ENCODE results near the gene H3-3A. TPM values are rescaled to one million over a fixed set of nuclear protein-coding genes. Genes with fewer than 3 reads are reported as not detected.

The H3-3A gene
- total RNA-seq, 2 donors from 2014 or later: 244 to 279 TPM

DNA sequence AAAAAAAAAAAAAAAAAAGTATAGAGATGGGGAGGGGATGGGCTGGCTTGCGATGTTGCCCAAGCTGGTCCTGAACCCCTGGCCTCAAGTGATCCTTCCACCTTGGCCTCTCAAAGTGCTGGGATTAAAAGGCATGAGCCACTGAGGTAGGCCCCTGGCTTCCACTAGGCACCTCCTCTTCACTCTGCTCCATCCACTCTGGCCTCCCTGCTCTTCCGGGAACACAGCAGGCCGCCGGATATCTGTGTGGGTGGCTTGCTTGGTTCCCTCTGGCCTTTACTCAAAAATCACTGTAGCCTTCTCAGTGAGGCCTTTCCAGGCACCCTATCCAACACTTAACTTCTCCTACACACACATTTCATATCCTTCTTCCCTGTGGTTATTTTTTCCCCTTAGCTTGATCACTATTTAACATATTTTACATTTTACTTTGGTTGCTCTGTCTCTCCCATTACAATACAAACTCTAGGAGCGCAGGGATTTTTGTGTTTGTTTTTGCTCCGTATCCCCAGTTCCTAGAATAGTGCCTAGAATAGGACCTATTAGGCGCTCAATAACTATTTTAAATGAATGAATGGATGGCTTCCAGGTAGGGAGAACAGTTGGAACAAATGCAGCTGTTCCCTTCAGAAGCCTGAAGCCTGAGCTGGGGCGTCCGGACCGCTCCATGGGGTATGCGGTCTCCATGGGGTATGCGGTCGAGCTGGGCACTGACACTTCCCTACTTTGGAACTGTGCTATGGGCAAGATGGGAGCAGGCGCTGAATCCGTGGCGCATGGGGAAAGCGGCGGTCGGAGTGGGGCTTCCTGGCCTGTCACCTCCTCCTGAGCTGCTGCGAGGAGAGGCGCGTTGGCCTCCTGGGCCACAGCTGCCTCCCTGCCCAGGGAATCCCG, 46.7 kb downstream of the H3-3A start:
- TF ChIP-seq, protein P1, sequence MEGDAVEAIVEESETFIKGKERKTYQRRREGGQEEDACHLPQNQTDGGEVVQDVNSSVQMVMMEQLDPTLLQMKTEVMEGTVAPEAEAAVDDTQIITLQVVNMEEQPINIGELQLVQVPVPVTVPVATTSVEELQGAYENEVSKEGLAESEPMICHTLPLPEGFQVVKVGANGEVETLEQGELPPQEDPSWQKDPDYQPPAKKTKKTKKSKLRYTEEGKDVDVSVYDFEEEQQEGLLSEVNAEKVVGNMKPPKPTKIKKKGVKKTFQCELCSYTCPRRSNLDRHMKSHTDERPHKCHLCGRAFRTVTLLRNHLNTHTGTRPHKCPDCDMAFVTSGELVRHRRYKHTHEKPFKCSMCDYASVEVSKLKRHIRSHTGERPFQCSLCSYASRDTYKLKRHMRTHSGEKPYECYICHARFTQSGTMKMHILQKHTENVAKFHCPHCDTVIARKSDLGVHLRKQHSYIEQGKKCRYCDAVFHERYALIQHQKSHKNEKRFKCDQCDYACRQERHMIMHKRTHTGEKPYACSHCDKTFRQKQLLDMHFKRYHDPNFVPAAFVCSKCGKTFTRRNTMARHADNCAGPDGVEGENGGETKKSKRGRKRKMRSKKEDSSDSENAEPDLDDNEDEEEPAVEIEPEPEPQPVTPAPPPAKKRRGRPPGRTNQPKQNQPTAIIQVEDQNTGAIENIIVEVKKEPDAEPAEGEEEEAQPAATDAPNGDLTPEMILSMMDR (IDR thresholded peaks at IDR 0.05): no peak
- H3K36me3 ChIP-seq: no peaks in the 10 kb centered on the region
- peak overlapping the region; percentile 46 to 77 for H3K4me3 ChIP-seq
- peak; percentile 65 for DNase-seq (ENCODE audit: low spot score)
- no peaks in the 10 kb centered on the region for H3K27me3 ChIP-seq
- no peaks in the 10 kb centered on the region for H3K9me3 ChIP-seq
- peaks cover 0 to 28% of the 10 kb centered on the region in 2 donors for H3K4me1 ChIP-seq
- H3K27ac ChIP-seq: peak overlapping the region; percentile 98 to 99

DNA sequence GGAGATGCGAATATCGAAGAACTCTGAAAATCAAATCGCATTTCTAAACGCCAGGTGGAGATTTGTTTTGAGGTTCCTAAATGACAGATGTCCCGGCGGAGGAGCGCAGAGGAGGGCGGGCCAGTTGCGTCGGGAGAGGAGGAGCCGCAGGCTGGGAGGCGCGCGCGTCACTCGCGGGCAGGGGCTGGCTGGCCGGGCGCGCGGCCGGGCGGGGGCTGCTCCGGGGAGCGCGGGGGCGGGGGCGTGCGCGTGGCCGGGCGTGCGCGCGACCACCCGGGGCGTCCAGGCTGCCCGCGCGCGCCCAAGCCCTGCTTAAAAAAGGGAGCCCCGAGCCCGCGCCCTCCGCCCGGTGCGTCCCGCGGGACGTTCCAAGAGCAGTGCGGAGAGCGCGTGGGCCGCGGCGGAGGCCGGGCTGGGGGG, 47.3 kb downstream of the H3-3A start:
- DNase-seq (ENCODE audit: low spot score): peak; percentile 91
- TF ChIP-seq, protein P1 (IDR thresholded peaks at IDR 0.05): no peak
- H3K36me3 ChIP-seq: no peaks in the 10 kb centered on the region
- no peaks in the 10 kb centered on the region for H3K9me3 ChIP-seq
- no peaks in the 10 kb centered on the region for H3K27me3 ChIP-seq
- peak overlapping the region; percentile 98 to 99 for H3K27ac ChIP-seq
- H3K4me3 ChIP-seq: peak overlapping the region; percentile 63 to 77
- peaks cover 0 to 28% of the 10 kb centered on the region in 2 donors for H3K4me1 ChIP-seq

DNA sequence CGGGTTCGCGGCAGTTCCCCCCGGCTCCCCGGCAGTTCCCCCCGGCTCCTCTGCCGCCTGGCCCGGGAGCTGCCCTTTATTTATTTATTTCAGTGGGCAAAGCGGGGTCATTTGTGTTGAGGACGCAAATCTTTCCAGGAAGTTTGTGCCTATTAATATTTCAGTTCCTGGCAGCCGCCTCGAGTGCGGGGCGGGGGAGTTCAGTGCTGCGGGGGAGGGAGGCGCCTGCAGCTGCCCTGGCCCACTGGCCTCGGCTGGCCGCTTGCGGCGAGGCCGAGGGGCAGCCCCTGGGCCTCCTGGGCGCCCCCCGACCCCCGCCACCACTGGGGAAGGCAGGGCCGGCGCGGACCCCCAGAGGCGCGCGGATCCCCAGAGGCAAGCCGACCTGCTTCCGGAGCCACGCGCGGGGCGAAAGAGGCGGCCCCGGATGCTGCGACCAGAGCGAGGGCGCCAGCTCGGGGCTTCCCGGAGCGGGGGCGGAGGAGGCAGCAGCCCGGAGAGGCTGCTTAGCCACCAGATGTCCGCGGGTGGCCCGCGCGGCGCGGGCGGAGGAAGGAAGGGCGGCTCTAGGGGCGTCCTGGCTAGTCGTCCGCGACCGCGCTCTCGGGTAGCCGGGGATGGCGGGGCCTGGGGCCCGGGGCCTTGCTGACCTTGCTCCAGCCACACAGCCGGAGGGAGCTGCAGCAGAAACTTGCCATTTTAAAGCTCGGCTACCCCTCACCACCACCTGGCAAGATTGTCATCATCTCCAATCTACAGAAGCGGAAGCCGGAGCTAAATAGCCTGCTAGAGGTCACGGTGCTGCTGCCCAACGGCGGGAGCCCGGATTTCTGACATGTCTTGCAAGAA, 48.0 kb downstream of the H3-3A start:
- TF ChIP-seq, protein P1 (IDR thresholded peaks at IDR 0.05): peak in 1 of 2 donors; percentile 17
- Histone ChIP-seq H3K27ac (peak overlapping the region; percentile 98 to 99), H3K4me1 (peaks cover 0 to 28% of the 10 kb centered on the region in 2 donors), H3K9me3 (no peaks in the 10 kb centered on the region), H3K36me3 (no peaks in the 10 kb centered on the region), H3K4me3 (peak overlapping the region; percentile 63 to 77), H3K27me3 (no peaks in the 10 kb centered on the region)
- peak; percentile 68 for DNase-seq (ENCODE audit: low spot score)

DNA sequence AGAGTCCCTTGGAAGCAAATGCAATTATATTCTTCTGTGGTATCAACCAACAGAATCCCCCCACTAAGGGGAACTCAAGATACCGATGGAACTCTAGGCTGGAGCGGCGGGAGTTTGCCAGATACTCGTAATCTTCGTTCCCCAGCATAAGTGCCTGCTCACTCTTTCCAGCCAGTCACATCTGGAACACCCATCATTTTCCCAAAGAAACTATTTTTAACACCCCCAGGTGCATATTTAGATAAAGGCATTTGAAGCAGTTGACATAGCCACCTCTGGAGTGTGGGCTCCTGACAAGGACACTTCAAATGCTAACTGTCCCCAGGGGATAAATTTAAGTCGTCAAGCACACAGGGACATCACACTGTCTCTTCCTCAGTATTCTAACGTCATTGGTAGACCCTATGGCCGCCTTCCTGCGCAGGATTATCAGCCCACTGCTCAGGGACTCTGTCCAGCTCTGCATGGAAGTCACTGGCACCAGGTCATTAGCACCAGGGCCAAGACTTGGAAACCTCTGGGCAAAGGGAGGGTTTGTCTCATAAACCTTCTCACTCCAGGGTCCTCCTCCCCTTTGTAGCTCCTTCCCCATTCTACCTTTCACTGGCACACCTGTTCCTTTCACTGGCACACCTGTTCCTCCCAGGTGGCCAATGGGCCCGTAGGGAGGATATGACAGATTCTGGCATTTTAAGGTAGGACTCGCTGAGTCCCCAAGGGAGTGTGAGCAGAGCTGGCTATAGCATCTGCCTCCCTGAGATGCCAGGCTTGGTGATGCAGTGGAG, 48.8 kb downstream of the H3-3A start:
- DNase-seq (ENCODE audit: low spot score): no peak

DNA sequence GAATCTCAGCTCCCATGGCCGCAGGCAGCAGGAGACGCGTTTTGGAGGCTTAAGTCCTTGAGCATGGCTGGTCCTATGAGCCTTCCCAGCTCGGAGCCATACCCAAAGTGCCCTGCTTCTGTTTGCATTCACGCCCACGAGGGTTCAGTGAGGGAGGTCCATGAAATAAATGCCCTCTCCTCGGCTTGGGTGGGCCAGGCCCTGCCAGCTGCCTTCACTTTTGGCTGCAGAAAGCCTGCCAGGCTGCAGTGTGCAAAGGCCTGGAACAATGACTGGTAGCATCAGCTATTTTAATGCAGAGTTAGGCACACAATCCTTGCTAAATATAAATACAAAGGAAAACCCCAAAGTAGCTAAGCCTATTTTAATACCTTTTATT, 49.4 kb downstream of the H3-3A start:
- DNase-seq (ENCODE audit: low spot score): no peak
- H3K9me3 ChIP-seq: no peaks in the 10 kb centered on the region
- no peak overlapping the region for H3K4me3 ChIP-seq
- H3K4me1 ChIP-seq: peaks cover 0 to 28% of the 10 kb centered on the region in 2 donors
- no peaks in the 10 kb centered on the region for H3K27me3 ChIP-seq
- H3K27ac ChIP-seq: peak overlapping the region; percentile 98 to 99
- H3K36me3 ChIP-seq: no peaks in the 10 kb centered on the region
- TF ChIP-seq, protein P1 (IDR thresholded peaks at IDR 0.05): no peak

More for the DNA sequence above, 48.8 kb downstream of the H3-3A start:
- Histone ChIP-seq H3K4me3 (peak overlapping the region; percentile 63 to 77), H3K9me3 (no peaks in the 10 kb centered on the region), H3K36me3 (no peaks in the 10 kb centered on the region), H3K4me1 (peaks cover 0 to 28% of the 10 kb centered on the region in 2 donors), H3K27ac (peak overlapping the region; percentile 98 to 99), H3K27me3 (no peaks in the 10 kb centered on the region)
- TF ChIP-seq, protein P1 (IDR thresholded peaks at IDR 0.05): no peak

Measured in right atrium auricular region (tissue), 2 donors.